Activated CD8-positive, alpha-beta T cell treated with anti-CD3 and anti-CD28 coated beads for 36 hours (primary cell): ENCODE data around the gene PAPOLA. TPM values are rescaled to one million over a fixed set of nuclear protein-coding genes. Genes with fewer than 3 reads are reported as not detected.
A peak's percentile ranks its signal among the peaks of the same experiment; 100 is the strongest.

Source experiments
- ATAC-seq: fragments of 200-7000 bp; cut with Tn5 transposase; one replicate; pipeline ENCODE4 v1.10.0; 2021; ENCODE audit warnings: mild to moderate bottlenecking, moderate library complexity
- CTCF ChIA-PET: fragments of 350-600 bp; sonication (Branson Sonifier 250); formaldehyde crosslinking; loops from one replicate; lab custom pipeline; 2021; ENCODE audit warnings: antibody characterized with exemption; lab: Charles Lee
- POLR2A ChIA-PET: fragments of 350-600 bp; sonication (Branson Sonifier 250); formaldehyde crosslinking; loops from one replicate; lab custom pipeline; 2021; ENCODE audit warnings: antibody characterized with exemption; lab: Charles Lee
- DNase-seq: peaks from one replicate; pipeline ENCODE4 v3.0.0-alpha.2; 2020
- H3K27ac Mint-ChIP-seq: one replicate; pipeline ENCODE4 v1.8.0; 2021; ENCODE audit warnings: mild to moderate bottlenecking, mixed read lengths
- H3K27me3 Mint-ChIP-seq: one replicate; pipeline ENCODE4 v1.8.0; 2021; ENCODE audit warnings: mixed read lengths
- H3K36me3 Mint-ChIP-seq: one replicate; pipeline ENCODE4 v1.8.0; 2021; ENCODE audit warnings: low read depth, mixed read lengths
- H3K4me1 Mint-ChIP-seq: one replicate; pipeline ENCODE4 v1.8.0; 2021; ENCODE audit warnings: low read depth, mixed read lengths
- H3K4me3 Mint-ChIP-seq: one replicate; pipeline ENCODE4 v1.8.0; 2021; ENCODE audit warnings: mild to moderate bottlenecking, moderate library complexity, mixed read lengths
- H3K9me3 Mint-ChIP-seq: one replicate; pipeline ENCODE4 v1.8.0; 2021; ENCODE audit warnings: mixed read lengths
- CTCF ChIP-seq: fragments of 200-600 bp; IDR thresholded peaks from one replicate; pipeline ENCODE4 v1.8.0; 2022; ENCODE audit warnings: antibody characterized with exemption, mild to moderate bottlenecking
- intact Hi-C: fragments of 100-400 bp; cut with micrococcal nuclease; formaldehyde crosslinking; loops from one replicate; pipeline ENCODE4 v1.10.0; 2022
- total RNA-seq, 2 experiments: library from RNA; stranded (reverse); gene quantifications; one replicate each; pipeline ENCODE4 v1.2.3, GENCODE V29; 2021

The PAPOLA gene
- total RNA-seq, 2 experiments from 2014 or later, result 176 to 178 TPM

GRCh38 chr14:96582411-96582961 is 80.3 kb downstream of the PAPOLA start:
- ChIA-PET POLR2A (interaction anchor here (1.7 kb wide), 1 partner anchor 10 kb away, joined by 4 read pairs; no protein-coding TSS in a partner anchor), CTCF (interaction anchor here (0.7 kb wide), 1 partner anchor 159 kb away, joined by 3 read pairs; no protein-coding TSS in a partner anchor)
- intact Hi-C loops, result loop anchor here (10.0 kb wide), 1 partner anchor 142 kb away; no protein-coding TSS in a partner anchor
- peaks cover 8% of the 10 kb centered on the region for H3K4me1 Mint-ChIP-seq
- H3K9me3 Mint-ChIP-seq, result no peaks in the 10 kb centered on the region
- H3K27me3 Mint-ChIP-seq, result peaks cover 4% of the 10 kb centered on the region
- no peak overlapping the region for H3K4me3 Mint-ChIP-seq
- TF ChIP-seq CTCF, result no peak
- no peaks in the 10 kb centered on the region for H3K36me3 Mint-ChIP-seq
- no peak for DNase-seq
- ATAC-seq, result no peak
- H3K27ac Mint-ChIP-seq, result no peak overlapping the region

- H3K27ac Mint-ChIP-seq, result no peak overlapping the region
- ATAC-seq, result no peak
- H3K36me3 Mint-ChIP-seq, result no peaks in the 10 kb centered on the region
- H3K27me3 Mint-ChIP-seq, result peaks cover 8% of the 10 kb centered on the region
- DNase-seq, result no peak
- intact Hi-C loops, result loop anchor here (10.0 kb wide), 1 partner anchor 142 kb away; no protein-coding TSS in a partner anchor
- CTCF ChIA-PET, result no interaction called here
- no peaks in the 10 kb centered on the region for H3K9me3 Mint-ChIP-seq
- no peak for TF ChIP-seq CTCF
- H3K4me1 Mint-ChIP-seq, result peaks cover 8% of the 10 kb centered on the region
- POLR2A ChIA-PET, result interaction anchor here (1.2 kb wide), 1 partner anchor 10 kb away, joined by 3 read pairs; no protein-coding TSS in a partner anchor
- H3K4me3 Mint-ChIP-seq, result no peak overlapping the region
Observed at GRCh38 chr14:96582995-96583394, 80.8 kb downstream of the PAPOLA start.

GRCh38 chr14:96583569-96584041 is 81.4 kb downstream of the PAPOLA start:
- peaks cover 12% of the 10 kb centered on the region for H3K27me3 Mint-ChIP-seq
- DNase-seq (no peak), ATAC-seq (no peak)
- no peaks in the 10 kb centered on the region for H3K36me3 Mint-ChIP-seq
- intact Hi-C loops, result loop anchor here (10.0 kb wide), 1 partner anchor 141 kb away; no protein-coding TSS in a partner anchor
- TF ChIP-seq CTCF, result no peak
- CTCF ChIA-PET, result interaction anchor here (0.8 kb wide), 1 partner anchor 269 kb away, joined by 3 read pairs; no protein-coding TSS in a partner anchor
- H3K4me1 Mint-ChIP-seq, result peaks cover 13% of the 10 kb centered on the region
- H3K27ac Mint-ChIP-seq, result no peak overlapping the region
- POLR2A ChIA-PET, result interaction anchor here (1.2 kb wide), 1 partner anchor 11 kb away, joined by 3 read pairs; no protein-coding TSS in a partner anchor
- H3K9me3 Mint-ChIP-seq, result no peaks in the 10 kb centered on the region
- H3K4me3 Mint-ChIP-seq, result no peak overlapping the region

- TF ChIP-seq CTCF, result peak; percentile 58
- peak; percentile 50 for DNase-seq
- no peaks in the 10 kb centered on the region for H3K9me3 Mint-ChIP-seq
- no peak overlapping the region for H3K27ac Mint-ChIP-seq
- no peak overlapping the region for H3K4me3 Mint-ChIP-seq
- CTCF ChIA-PET, result interaction anchor here (0.7 to 0.8 kb wide), 2 partner anchors 156 to 269 kb away, joined by 3 read pairs; no protein-coding TSS in a partner anchor
- H3K4me1 Mint-ChIP-seq, result peaks cover 16% of the 10 kb centered on the region
- POLR2A ChIA-PET, result interaction anchor here (1.2 kb wide), 1 partner anchor 12 kb away, joined by 3 read pairs; no protein-coding TSS in a partner anchor
- peaks cover 15% of the 10 kb centered on the region for H3K27me3 Mint-ChIP-seq
- intact Hi-C loops, result loop anchor here (10.0 kb wide), 1 partner anchor 140 kb away; no protein-coding TSS in a partner anchor
- ATAC-seq, result peak; percentile 88
- H3K36me3 Mint-ChIP-seq, result no peaks in the 10 kb centered on the region
Observed at GRCh38 chr14:96584199-96584906, 82.2 kb downstream of the PAPOLA start.
